ENCODE measurements around the gene DSG4.

DSG4 gene

DNA sequence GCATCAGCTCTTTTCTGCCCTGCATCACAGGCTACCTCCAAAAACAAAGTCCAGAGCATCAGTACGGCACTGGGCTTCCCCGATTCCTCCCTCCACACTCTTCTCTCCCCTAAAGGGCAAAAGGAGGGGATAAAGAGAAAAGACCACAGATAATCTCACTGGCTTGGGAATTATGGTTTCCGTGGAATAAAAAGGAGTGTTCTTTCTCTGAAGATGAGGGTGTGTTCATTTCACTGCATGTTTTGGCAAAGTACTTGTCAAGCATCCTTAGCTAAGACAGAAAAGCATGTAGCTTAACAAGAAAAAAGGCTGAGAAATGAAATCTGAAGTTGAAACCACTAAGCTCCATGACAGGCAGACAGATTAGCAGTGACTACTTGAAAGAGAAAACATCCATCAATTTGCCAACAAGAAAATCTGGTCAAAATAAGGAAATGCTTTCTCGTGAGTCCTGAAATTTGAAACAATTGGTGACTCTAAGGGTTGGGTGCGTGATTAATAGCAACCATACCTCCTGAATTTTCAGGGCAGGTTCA, 50.4 kb downstream of the DSG4 start (continued):
- no peak for TF ChIP-seq IKZF3 (tag by site-specific recombination; IDR thresholded peaks at IDR 0.05)
- no peak for TF ChIP-seq ZNF692 (tag by site-specific recombination; IDR thresholded peaks at IDR 0.05)
- TF ChIP-seq ZNF416 (tag by site-specific recombination; IDR thresholded peaks at IDR 0.05), result no peak
- no peak for TF ChIP-seq ZNF596 (tag by site-specific recombination; IDR thresholded peaks at IDR 0.05)

DNA sequence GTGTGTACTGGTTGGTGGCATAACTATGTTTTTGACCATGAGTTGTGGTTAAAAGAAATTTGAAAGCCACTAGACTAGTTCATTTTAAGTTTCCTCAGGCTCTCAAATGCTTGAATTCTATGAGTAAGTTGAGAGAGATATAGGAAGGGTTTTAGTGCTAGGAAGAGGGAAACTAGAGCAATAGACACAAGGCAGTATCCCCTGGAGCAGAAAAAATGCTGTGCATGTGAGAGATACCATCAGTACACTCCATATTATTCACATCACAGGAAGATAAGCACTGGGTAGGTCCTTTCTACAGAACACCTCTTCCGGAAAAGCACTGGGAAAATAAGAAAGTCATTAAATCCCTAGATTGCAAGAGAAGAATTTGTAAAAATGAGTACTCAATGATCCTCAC, 51.6 kb downstream of the DSG4 start:
- H3K4me1 ChIP-seq (ENCODE audit: control insufficient read depth, insufficient read depth, low read length), result no peaks in the 10 kb centered on the region
- H3K9me3 ChIP-seq (ENCODE audit: control insufficient read depth, insufficient read depth, low read depth, low read length), result no peaks in the 10 kb centered on the region
- H3K4me3 ChIP-seq (ENCODE audit: low read depth, low read length), result no peak overlapping the region
- H3K27ac ChIP-seq (ENCODE audit: extremely low read depth, low read depth, low read length), result no peak overlapping the region
- TF ChIP-seq ZNF529 (tag by site-specific recombination; IDR thresholded peaks at IDR 0.05; ENCODE audit: insufficient replicate concordance), result no peak
- TF ChIP-seq ZEB2 (tag by site-specific recombination; IDR thresholded peaks at IDR 0.05), result no peak
- TF ChIP-seq ZNF677 (tag by site-specific recombination; IDR thresholded peaks at IDR 0.05), result no peak
- no peak for TF ChIP-seq GLIS2 (tag by site-specific recombination; IDR thresholded peaks at IDR 0.05)
- TF ChIP-seq, protein P1, sequence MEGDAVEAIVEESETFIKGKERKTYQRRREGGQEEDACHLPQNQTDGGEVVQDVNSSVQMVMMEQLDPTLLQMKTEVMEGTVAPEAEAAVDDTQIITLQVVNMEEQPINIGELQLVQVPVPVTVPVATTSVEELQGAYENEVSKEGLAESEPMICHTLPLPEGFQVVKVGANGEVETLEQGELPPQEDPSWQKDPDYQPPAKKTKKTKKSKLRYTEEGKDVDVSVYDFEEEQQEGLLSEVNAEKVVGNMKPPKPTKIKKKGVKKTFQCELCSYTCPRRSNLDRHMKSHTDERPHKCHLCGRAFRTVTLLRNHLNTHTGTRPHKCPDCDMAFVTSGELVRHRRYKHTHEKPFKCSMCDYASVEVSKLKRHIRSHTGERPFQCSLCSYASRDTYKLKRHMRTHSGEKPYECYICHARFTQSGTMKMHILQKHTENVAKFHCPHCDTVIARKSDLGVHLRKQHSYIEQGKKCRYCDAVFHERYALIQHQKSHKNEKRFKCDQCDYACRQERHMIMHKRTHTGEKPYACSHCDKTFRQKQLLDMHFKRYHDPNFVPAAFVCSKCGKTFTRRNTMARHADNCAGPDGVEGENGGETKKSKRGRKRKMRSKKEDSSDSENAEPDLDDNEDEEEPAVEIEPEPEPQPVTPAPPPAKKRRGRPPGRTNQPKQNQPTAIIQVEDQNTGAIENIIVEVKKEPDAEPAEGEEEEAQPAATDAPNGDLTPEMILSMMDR (tag by site-specific recombination; IDR thresholded peaks at IDR 0.05), result no peak
- no peak for TF ChIP-seq ZNF549 (tag by site-specific recombination; IDR thresholded peaks at IDR 0.05)
- TF ChIP-seq ZBTB20 (tag by site-specific recombination; IDR thresholded peaks at IDR 0.05), result no peak
- TF ChIP-seq ZNF654 (tag by site-specific recombination; IDR thresholded peaks at IDR 0.05; ENCODE audit: low read depth), result no peak
- ChIA-PET CTCF (no interaction called here), POLR2A (no interaction called here)
- H3K36me3 ChIP-seq (ENCODE audit: control insufficient read depth in 2 of 2, insufficient read depth in 1 of 2, low read length in 2 of 2), result no peaks in the 10 kb centered on the region

- CTCF ChIA-PET, result interaction anchor here (0.9 to 1.8 kb wide), 3 partner anchors 10 to 293 kb away, joined by 3 to 5 read pairs (median 5); no protein-coding TSS in a partner anchor
- TF ChIP-seq, protein P2, sequence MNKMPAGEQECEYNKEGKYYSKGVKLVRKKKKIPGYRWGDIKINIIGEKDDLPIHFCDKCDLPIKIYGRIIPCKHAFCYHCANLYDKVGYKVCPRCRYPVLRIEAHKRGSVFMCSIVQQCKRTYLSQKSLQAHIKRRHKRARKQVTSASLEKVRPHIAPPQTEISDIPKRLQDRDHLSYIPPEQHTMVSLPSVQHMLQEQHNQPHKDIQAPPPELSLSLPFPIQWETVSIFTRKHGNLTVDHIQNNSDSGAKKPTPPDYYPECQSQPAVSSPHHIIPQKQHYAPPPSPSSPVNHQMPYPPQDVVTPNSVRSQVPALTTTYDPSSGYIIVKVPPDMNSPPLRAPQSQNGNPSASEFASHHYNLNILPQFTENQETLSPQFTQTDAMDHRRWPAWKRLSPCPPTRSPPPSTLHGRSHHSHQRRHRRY (tag by site-specific recombination; IDR thresholded peaks at IDR 0.05), result no peak
- TF ChIP-seq ZNF221 (tag by site-specific recombination; IDR thresholded peaks at IDR 0.05; ENCODE audit: borderline replicate concordance), result no peak
- no peak for TF ChIP-seq ZNF394 (tag by site-specific recombination; IDR thresholded peaks at IDR 0.05; ENCODE audit: borderline replicate concordance)
- no peak for TF ChIP-seq ZNF585B (tag by site-specific recombination; IDR thresholded peaks at IDR 0.05)
- TF ChIP-seq MYNN (tag by site-specific recombination; IDR thresholded peaks at IDR 0.05; ENCODE audit: borderline replicate concordance), result no peak
- Histone ChIP-seq H3K4me3 (ENCODE audit: low read depth, low read length) (no peak overlapping the region), H3K27ac (ENCODE audit: extremely low read depth, low read depth, low read length) (no peak overlapping the region), H3K4me1 (ENCODE audit: control insufficient read depth, insufficient read depth, low read length) (no peaks in the 10 kb centered on the region), H3K36me3 (ENCODE audit: control insufficient read depth in 2 of 2, insufficient read depth in 1 of 2, low read length in 2 of 2) (no peaks in the 10 kb centered on the region), H3K9me3 (ENCODE audit: control insufficient read depth, insufficient read depth, low read depth, low read length) (no peaks in the 10 kb centered on the region)
- POLR2A ChIA-PET, result no interaction called here
Observed at GRCh38 chr18:31429623-31430022, 53.0 kb downstream of the DSG4 start.
